Activated T-cell treated with anti-CD3 and anti-CD28 coated beads for 24 hours (primary cell): ENCODE results near the gene COLEC11.
"Not testable (repeated sequence)": the region's sequence is repeated elsewhere in the genome, so short reads cannot be mapped to it uniquely, and the experiment has no call there.

Source experiments
- DNase-seq: peaks from one replicate; pipeline ENCODE4 v3.0.0-alpha.2; 2020; ENCODE audit warnings: low read depth

The COLEC11 gene

GRCh38 chr2:3625186-3625585, 30.3 kb downstream of the COLEC11 start:
- no peak for DNase-seq

DNA sequence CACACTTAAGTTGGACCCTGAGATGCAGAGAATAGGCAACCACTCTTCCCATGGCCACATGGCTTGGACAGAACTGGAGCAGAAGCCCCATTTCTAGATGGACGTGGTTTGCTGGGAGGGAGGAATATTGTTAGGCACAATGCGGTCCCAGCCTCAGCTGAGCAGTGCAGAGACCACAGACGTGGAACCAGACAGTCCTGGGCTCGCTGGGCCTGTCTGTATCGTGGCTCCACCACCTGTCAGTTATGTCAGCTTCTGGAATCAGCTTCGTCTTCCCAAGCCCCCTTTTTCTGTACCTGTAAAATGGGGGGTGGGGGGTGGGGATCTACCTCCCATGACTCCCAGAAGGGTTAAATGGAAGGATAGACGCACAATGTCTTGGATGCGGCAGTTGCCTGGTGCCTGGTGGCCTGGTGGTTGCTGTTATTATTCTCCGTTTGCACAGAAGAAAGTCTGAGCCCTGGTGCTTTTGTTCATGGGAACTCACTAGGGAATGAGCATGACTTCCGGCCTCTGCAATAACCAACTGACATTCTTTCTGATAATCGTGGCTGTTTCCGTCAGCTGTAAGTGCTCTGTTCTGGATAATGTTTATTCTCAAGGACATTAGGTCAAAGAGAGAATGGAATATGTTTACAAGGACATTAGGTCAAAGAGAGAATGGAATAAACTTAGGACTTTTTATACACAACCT, 31.4 kb downstream of the COLEC11 start:
- no peak for DNase-seq

- no peak for DNase-seq
Measured at GRCh38 chr2:3626812-3627499, 32.0 kb downstream of the COLEC11 start.

DNA sequence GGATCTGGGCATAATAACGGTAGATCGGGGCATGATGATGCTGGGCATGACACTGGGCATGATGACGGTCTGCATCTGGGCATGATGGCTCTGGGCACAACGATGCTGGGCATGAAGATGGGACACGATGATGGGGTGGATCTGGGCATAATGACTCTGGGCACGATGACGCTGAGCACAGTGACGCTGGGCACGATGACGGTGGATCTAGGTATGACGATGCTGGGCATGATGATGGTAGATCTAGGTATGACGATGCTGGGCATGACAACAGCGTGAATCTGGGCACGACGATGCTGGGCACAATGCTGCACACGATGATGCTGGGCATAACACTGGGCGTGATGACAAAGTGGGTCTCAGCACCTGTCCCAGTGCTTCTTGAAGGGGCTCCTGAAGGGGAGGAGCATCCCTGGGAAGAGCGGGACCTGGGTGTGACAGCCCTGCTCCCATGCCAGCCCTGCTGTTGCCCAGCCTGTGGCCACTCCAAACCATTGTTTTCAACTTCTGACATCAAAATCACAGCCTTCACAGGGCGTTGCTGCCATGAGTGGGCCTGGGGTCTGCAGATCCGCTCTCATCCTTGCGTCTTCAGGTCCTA, 32.7 kb downstream of the COLEC11 start:
- DNase-seq = no peak

DNA sequence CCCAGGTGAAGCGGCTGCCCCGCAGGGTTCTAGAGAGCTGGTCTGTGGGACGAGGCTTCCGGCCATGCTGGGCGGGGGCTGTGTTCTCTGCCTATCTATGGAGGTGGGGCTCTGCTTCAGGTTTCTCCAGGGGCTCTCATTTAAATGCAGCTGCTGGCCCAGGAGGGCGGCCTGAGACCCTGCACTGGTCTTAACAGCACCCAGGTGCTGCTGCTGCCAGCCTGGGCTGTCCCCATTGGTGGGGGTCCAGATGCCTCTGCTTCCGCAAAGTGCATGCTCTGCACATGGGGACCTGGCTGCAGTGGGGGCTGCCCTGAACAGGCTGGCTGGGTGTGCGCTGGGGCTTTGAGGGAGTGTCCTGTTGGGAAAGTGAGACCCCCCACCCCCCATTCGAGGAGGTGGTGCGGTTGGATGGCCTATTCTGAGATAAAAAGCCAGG, 33.3 kb downstream of the COLEC11 start:
- no peak for DNase-seq

DNA sequence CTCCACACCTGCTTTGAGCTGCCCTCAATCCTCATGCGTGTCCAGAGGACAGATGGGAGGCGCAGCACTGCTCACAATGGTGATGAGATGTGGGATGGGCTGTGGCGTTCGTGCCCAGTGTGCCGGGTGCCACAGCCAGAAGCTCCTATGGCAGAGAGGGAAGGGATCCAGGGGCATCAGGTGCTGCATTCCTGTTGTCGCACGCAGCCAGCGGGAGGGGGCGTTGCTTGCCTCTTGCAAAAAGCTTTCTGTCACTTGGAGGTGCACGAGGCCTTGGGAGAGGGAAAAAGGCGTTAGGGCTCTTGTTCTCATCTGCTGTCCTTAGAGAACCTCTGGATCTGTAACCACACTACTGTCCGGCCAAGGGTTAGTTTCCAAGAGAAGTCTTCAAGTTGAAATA, 33.9 kb downstream of the COLEC11 start:
- DNase-seq = no peak

GRCh38 chr2:3630631-3631030, 35.7 kb downstream of the COLEC11 start:
- DNase-seq = no peak

GRCh38 chr2:3631161-3631850, 36.4 kb downstream of the COLEC11 start:
- DNase-seq = no peak

DNA sequence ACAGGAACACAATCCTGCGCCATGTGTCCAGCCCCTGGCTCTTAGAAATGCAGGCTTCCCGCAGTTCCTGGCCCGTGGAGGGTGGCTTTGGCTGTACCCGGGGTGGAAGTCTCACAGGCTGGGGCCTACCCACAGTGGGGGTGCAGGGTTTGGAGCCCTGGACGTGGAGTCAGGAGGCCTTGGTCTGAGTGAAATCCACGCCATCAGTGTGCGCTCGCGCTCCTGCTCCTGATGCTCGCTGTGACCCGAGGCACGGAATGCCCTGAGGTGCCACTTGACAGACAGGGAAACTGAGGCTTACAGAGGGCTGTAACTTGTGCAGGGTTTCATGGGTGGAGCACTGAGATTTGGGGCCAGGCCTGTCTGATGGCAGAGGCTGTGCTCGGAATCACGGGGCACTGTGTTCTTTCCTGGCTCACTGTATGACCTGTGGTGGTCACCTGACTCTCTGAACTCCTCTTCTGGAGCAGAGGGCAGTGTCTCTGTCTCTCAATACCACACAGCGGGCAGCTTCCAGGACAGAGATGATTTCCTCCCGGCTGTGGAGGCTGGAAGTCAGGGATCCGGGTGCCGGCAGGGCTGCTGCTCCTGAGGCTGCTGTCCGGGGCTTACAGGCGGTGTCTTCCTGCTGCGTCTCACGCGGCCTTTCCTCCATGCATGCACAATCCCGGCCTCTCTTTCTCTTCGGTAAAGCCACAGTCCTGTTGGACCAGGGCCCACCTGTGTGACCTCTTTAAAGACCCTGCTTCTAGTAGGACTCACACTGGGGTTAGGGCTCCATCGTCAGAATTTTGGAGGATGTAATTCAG, 37.1 kb downstream of the COLEC11 start:
- no peak for DNase-seq

GRCh38 chr2:3633089-3633981, 38.4 kb downstream of the COLEC11 start:
- no peak for DNase-seq

DNA sequence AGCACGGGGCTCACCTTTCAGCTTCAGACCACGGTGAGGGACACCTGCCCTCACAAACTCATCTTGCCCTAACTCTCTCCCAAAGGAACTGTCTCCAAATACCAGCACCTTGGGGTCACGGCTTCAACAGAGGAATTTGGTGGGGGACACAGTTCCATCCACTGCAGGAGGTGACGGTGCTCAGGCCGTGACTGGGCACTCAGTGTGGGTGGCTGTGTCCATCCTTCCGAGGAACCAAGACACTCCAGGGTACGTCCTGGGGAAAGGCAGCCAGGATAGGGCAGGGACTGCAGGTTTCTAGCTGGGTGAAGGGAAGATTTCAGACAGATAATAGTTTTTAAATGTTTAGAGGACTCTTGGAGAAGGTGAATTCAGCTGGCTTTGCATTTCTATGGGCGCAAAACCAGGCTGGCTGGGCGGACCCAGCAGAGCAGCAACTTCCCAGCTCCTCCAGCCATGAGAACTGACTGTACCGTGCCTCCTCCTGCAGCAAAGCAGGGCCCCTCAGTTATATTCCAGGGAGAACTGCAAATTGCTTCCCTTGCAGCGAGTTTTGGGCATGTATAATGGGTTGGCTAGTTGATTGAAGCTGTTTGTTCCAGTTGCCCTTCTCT, 39.2 kb downstream of the COLEC11 start:
- DNase-seq = no peak

- no peak for DNase-seq
Measured at GRCh38 chr2:3634596-3635121, 39.7 kb downstream of the COLEC11 start.

DNA sequence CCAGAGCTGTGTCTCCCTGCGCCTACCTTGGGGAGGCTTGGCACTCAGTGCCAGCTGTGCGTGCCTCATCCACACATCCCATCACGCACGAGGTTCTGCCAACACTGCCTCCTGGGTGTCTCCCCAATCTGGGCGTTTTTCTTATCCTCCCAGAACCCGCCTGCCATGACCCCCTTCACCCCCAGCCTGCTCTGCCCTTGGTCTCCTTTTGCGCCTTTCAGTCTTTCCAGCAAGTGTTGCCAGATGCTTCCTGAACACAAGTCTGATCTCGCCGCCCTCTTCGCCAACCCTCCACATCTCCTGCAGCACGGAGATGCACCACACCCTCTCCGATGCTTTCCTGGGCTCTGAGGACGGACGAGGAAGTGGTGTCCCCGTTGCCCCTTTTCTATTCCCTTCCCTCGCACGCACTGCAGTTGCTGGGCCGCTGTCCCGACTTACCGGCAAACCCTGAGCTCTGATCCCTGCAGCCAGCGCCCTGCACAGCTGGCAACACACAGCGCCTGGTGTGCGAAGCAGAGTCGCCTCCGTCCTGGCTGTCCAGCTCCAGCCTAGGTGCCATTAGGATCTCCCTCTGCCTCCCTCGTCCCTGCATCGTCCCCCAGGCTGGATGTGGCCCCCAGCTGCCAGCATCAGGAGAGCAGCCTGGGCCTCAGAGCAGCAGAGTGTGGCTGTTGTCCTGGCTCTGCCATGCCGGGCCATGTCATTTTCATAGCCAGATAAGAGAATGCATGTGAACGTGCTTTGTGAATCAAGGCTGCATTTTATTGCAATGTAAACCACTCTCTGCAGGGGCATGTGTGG, 40.5 kb downstream of the COLEC11 start:
- no peak for DNase-seq

- DNase-seq = not testable (repeated sequence)
Measured at GRCh38 chr2:3635975-3636327, 41.0 kb downstream of the COLEC11 start.

DNA sequence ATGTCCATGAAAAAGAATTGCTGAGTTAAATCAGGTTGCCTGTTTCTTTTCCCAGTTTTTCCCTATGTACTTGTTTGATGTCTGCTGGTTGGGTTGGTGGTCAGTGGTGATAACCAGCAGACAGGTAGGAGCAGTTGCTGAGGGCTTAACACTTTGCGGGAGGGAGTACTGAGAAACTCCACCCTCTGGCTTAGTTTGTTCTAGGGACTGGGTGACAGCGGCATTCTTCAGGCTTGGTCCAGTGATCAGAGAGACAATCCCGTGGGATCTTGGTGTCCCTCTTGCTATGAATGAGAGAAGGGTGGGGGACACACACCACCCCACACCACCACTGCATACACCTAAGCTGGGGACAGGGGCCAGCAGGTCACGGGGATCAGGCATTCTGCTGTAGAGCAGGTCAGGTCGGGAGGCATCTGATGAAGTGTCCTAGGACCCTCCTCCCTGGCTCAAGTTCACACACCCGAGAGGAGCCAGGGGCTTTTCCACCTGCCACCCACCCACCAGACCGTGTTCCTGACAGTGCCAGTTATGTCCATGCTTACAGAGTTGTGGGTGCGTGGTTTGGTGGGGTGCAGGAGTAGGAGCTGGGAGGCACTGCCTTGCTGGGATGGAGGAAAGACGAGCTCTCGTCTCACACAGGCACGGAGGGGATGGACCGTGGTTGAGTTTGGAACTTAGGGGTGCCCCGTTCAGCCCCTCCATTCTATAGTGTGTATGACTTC, 41.8 kb downstream of the COLEC11 start:
- no peak for DNase-seq

DNA sequence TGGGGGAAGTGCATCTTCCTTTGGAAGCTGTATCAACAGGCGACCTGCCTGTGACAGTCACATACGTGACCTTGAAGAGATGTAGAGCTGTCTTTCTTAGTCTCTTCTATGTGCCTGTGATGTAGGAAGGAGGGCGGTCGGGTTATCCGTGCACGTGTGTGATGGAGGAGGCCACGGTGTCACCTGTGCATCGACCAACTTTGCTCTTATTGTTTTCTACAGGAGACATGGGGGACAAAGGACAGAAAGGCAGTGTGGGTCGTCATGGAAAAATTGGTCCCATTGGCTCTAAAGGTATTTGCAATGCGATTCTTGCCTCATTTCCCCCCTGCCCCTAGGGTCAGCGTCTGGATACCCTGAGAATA, 42.4 kb downstream of the COLEC11 start:
- DNase-seq = no peak

GRCh38 chr2:3637692-3638455, 43.0 kb downstream of the COLEC11 start:
- DNase-seq = no peak

- no peak for DNase-seq
Measured at GRCh38 chr2:3638456-3638810, 43.5 kb downstream of the COLEC11 start.
